ENCODE measurements around the gene TACR1. TPM values are rescaled to one million over a fixed set of nuclear protein-coding genes. Genes with fewer than 3 reads are reported as not detected.

The TACR1 gene
- total and polyA plus RNA-seq, 4 donors = 0.08 to 9.8 (median 3.4) TPM; not detected in 1

GRCh38 chr2:75099521-75099922 lies 99.8 kb downstream of the TACR1 start:
- no peaks in the 10 kb centered on the region for H3K9me3 ChIP-seq (ENCODE audit: control insufficient read depth, low read length)
- no peaks in the 10 kb centered on the region for H3K27me3 ChIP-seq (ENCODE audit: control insufficient read depth in 1 of 2, insufficient read depth in 2 of 2, low read length in 1 of 2)
- 34 to 59% methylated on average over 4 of the region's 4 CpGs for WGBS, 2 donors
- no peak overlapping the region for H3K27ac ChIP-seq (ENCODE audit: low read depth in 1 of 2, low read length in 2 of 2)
- ATAC-seq (ENCODE audit: low FRiP score) = no peak
- no peak for DNase-seq
- no peaks in the 10 kb centered on the region for H3K36me3 ChIP-seq (ENCODE audit: control insufficient read depth in 1 of 2, insufficient read depth in 2 of 2, low read length in 1 of 2)
- no peaks in the 10 kb centered on the region for H3K4me1 ChIP-seq (ENCODE audit: control insufficient read depth in 1 of 2, insufficient read depth in 2 of 2, low read length in 2 of 2)
- no peak overlapping the region for H3K4me3 ChIP-seq (ENCODE audit: low read length in 2 of 2)
- intact Hi-C loops (cut with DNase I) = no loop called here

GRCh38 chr2:75098856-75099255 lies 100.5 kb downstream of the TACR1 start:
- ATAC-seq (ENCODE audit: low FRiP score) (no peak), DNase-seq (no peak)
- H3K27ac ChIP-seq (ENCODE audit: low read depth in 1 of 2, low read length in 2 of 2) = no peak overlapping the region
- H3K36me3 ChIP-seq (ENCODE audit: control insufficient read depth in 1 of 2, insufficient read depth in 2 of 2, low read length in 1 of 2) = no peaks in the 10 kb centered on the region
- H3K27me3 ChIP-seq (ENCODE audit: control insufficient read depth in 1 of 2, insufficient read depth in 2 of 2, low read length in 1 of 2) = no peaks in the 10 kb centered on the region
- H3K4me1 ChIP-seq (ENCODE audit: control insufficient read depth in 1 of 2, insufficient read depth in 2 of 2, low read length in 2 of 2) = no peaks in the 10 kb centered on the region
- intact Hi-C loops (cut with DNase I) = no loop called here
- 27 to 41% methylated on average over 2 of the region's 2 CpGs for WGBS, 2 donors
- no peaks in the 10 kb centered on the region for H3K9me3 ChIP-seq (ENCODE audit: control insufficient read depth, low read length)
- H3K4me3 ChIP-seq (ENCODE audit: low read length in 2 of 2) = no peak overlapping the region

GRCh38 chr2:75097831-75098230 lies 101.5 kb downstream of the TACR1 start:
- no peak overlapping the region for H3K27ac ChIP-seq (ENCODE audit: low read depth in 1 of 2, low read length in 2 of 2)
- no peak for DNase-seq
- no peaks in the 10 kb centered on the region for H3K27me3 ChIP-seq (ENCODE audit: control insufficient read depth in 1 of 2, insufficient read depth in 2 of 2, low read length in 1 of 2)
- ATAC-seq (ENCODE audit: low FRiP score) = no peak
- no peaks in the 10 kb centered on the region for H3K9me3 ChIP-seq (ENCODE audit: control insufficient read depth, low read length)
- no peaks in the 10 kb centered on the region for H3K36me3 ChIP-seq (ENCODE audit: control insufficient read depth in 1 of 2, insufficient read depth in 2 of 2, low read length in 1 of 2)
- H3K4me1 ChIP-seq (ENCODE audit: control insufficient read depth in 1 of 2, insufficient read depth in 2 of 2, low read length in 2 of 2) = no peaks in the 10 kb centered on the region
- intact Hi-C loops (cut with DNase I) = no loop called here
- 52 to 67% methylated on average over 1 of the region's 1 CpG for WGBS, 2 donors
- H3K4me3 ChIP-seq (ENCODE audit: low read length in 2 of 2) = no peak overlapping the region

- intact Hi-C loops (cut with DNase I) = no loop called here
- no peaks in the 10 kb centered on the region for H3K27me3 ChIP-seq (ENCODE audit: control insufficient read depth in 1 of 2, insufficient read depth in 2 of 2, low read length in 1 of 2)
Measured at GRCh38 chr2:75094405-75094804, 104.9 kb downstream of the TACR1 start.

GRCh38 chr2:75090770-75091515 lies 108.4 kb downstream of the TACR1 start:
- DNase-seq (no peak), ATAC-seq (ENCODE audit: low FRiP score) (no peak)
- Histone ChIP-seq H3K4me3 (ENCODE audit: low read length in 2 of 2) (no peak overlapping the region), H3K27ac (ENCODE audit: low read depth in 1 of 2, low read length in 2 of 2) (no peak overlapping the region), H3K27me3 (ENCODE audit: control insufficient read depth in 1 of 2, insufficient read depth in 2 of 2, low read length in 1 of 2) (no peaks in the 10 kb centered on the region), H3K9me3 (ENCODE audit: control insufficient read depth, low read length) (no peaks in the 10 kb centered on the region), H3K36me3 (ENCODE audit: control insufficient read depth in 1 of 2, insufficient read depth in 2 of 2, low read length in 1 of 2) (no peaks in the 10 kb centered on the region), H3K4me1 (ENCODE audit: control insufficient read depth in 1 of 2, insufficient read depth in 2 of 2, low read length in 2 of 2) (no peaks in the 10 kb centered on the region)
- intact Hi-C loops (cut with DNase I) = no loop called here
- 78 to 85% methylated on average over 5 of the region's 5 CpGs for whole genome bisulfite sequencing, 2 donors

More at GRCh38 chr2:75094405-75094804, 104.9 kb downstream of the TACR1 start:
- Histone ChIP-seq H3K27ac (ENCODE audit: low read depth in 1 of 2, low read length in 2 of 2) (no peak overlapping the region), H3K9me3 (ENCODE audit: control insufficient read depth, low read length) (no peaks in the 10 kb centered on the region), H3K4me1 (ENCODE audit: control insufficient read depth in 1 of 2, insufficient read depth in 2 of 2, low read length in 2 of 2) (no peaks in the 10 kb centered on the region), H3K4me3 (ENCODE audit: low read length in 2 of 2) (no peak overlapping the region), H3K36me3 (ENCODE audit: control insufficient read depth in 1 of 2, insufficient read depth in 2 of 2, low read length in 1 of 2) (no peaks in the 10 kb centered on the region)
- ATAC-seq (ENCODE audit: low FRiP score) (no peak), DNase-seq (no peak)
- 98 to 100% methylated on average over 1 of the region's 1 CpG for WGBS, 2 donors

GRCh38 chr2:75089471-75089870 lies 109.8 kb downstream of the TACR1 start:
- intact Hi-C loops (cut with DNase I) = no loop called here
- Histone ChIP-seq H3K27ac (ENCODE audit: low read depth in 1 of 2, low read length in 2 of 2) (no peak overlapping the region), H3K36me3 (ENCODE audit: control insufficient read depth in 1 of 2, insufficient read depth in 2 of 2, low read length in 1 of 2) (no peaks in the 10 kb centered on the region), H3K4me3 (ENCODE audit: low read length in 2 of 2) (no peak overlapping the region), H3K4me1 (ENCODE audit: control insufficient read depth in 1 of 2, insufficient read depth in 2 of 2, low read length in 2 of 2) (no peaks in the 10 kb centered on the region), H3K27me3 (ENCODE audit: control insufficient read depth in 1 of 2, insufficient read depth in 2 of 2, low read length in 1 of 2) (no peaks in the 10 kb centered on the region), H3K9me3 (ENCODE audit: control insufficient read depth, low read length) (no peaks in the 10 kb centered on the region)
- no peak for ATAC-seq (ENCODE audit: low FRiP score)
- DNase-seq = no peak
- WGBS, 2 donors = 83 to 91% methylated on average over 3 of the region's 3 CpGs

- intact Hi-C loops (cut with DNase I) = no loop called here
- 69 to 71% methylated on average over 3 of the region's 3 CpGs for WGBS, 2 donors
- Histone ChIP-seq H3K4me1 (ENCODE audit: control insufficient read depth in 1 of 2, insufficient read depth in 2 of 2, low read length in 2 of 2) (no peaks in the 10 kb centered on the region), H3K27ac (ENCODE audit: low read depth in 1 of 2, low read length in 2 of 2) (no peak overlapping the region), H3K27me3 (ENCODE audit: control insufficient read depth in 1 of 2, insufficient read depth in 2 of 2, low read length in 1 of 2) (no peaks in the 10 kb centered on the region), H3K36me3 (ENCODE audit: control insufficient read depth in 1 of 2, insufficient read depth in 2 of 2, low read length in 1 of 2) (no peaks in the 10 kb centered on the region), H3K9me3 (ENCODE audit: control insufficient read depth, low read length) (no peaks in the 10 kb centered on the region), H3K4me3 (ENCODE audit: low read length in 2 of 2) (no peak overlapping the region)
- ATAC-seq (ENCODE audit: low FRiP score) (no peak), DNase-seq (no peak)
Measured at GRCh38 chr2:75088791-75089190, 110.5 kb downstream of the TACR1 start.

GRCh38 chr2:75087736-75088135 lies 111.6 kb downstream of the TACR1 start:
- intact Hi-C loops (cut with DNase I) = no loop called here
- no peak for DNase-seq
- H3K27me3 ChIP-seq (ENCODE audit: control insufficient read depth in 1 of 2, insufficient read depth in 2 of 2, low read length in 1 of 2) = no peaks in the 10 kb centered on the region
- H3K4me3 ChIP-seq (ENCODE audit: low read length in 2 of 2) = no peak overlapping the region
- no peak for ATAC-seq (ENCODE audit: low FRiP score)
- no peaks in the 10 kb centered on the region for H3K9me3 ChIP-seq (ENCODE audit: control insufficient read depth, low read length)
- WGBS, 2 donors = 54 to 66% methylated on average over 2 of the region's 2 CpGs
- H3K27ac ChIP-seq (ENCODE audit: low read depth in 1 of 2, low read length in 2 of 2) = no peak overlapping the region
- no peaks in the 10 kb centered on the region for H3K36me3 ChIP-seq (ENCODE audit: control insufficient read depth in 1 of 2, insufficient read depth in 2 of 2, low read length in 1 of 2)
- H3K4me1 ChIP-seq (ENCODE audit: control insufficient read depth in 1 of 2, insufficient read depth in 2 of 2, low read length in 2 of 2) = no peaks in the 10 kb centered on the region

GRCh38 chr2:75079575-75079974 lies 119.7 kb downstream of the TACR1 start:
- Histone ChIP-seq H3K36me3 (ENCODE audit: control insufficient read depth in 1 of 2, insufficient read depth in 2 of 2, low read length in 1 of 2) (no peaks in the 10 kb centered on the region), H3K27ac (ENCODE audit: low read depth in 1 of 2, low read length in 2 of 2) (no peak overlapping the region), H3K27me3 (ENCODE audit: control insufficient read depth in 1 of 2, insufficient read depth in 2 of 2, low read length in 1 of 2) (no peaks in the 10 kb centered on the region), H3K4me3 (ENCODE audit: low read length in 2 of 2) (no peak overlapping the region), H3K4me1 (ENCODE audit: control insufficient read depth in 1 of 2, insufficient read depth in 2 of 2, low read length in 2 of 2) (no peaks in the 10 kb centered on the region), H3K9me3 (ENCODE audit: control insufficient read depth, low read length) (no peaks in the 10 kb centered on the region)
- intact Hi-C loops (cut with DNase I) = no loop called here
- DNase-seq (no peak), ATAC-seq (ENCODE audit: low FRiP score) (no peak)
- 58 to 70% methylated on average over 1 of the region's 1 CpG for WGBS, 2 donors
